Fibroblast of the aortic adventitia (primary cell): ENCODE data around the gene MAP1LC3B2. TPM values are rescaled to one million over a fixed set of nuclear protein-coding genes. Genes with fewer than 3 reads are reported as not detected.

Source experiments
- DNase-seq: peaks from one replicate; pipeline ENCODE4 v3.0.0-alpha.2; 2010; ENCODE audit warnings: low read depth
- H3K4me3 ChIP-seq: 2 replicates; pipeline ENCODE4 v1.5.1; 2011; ENCODE audit warnings: low read depth, mild to moderate bottlenecking, control low read depth, low read length, moderate library complexity
- total RNA-seq: library from RNA; depleted of rRNA; stranded (reverse); fragments of >200 nt; gene quantifications from 2 replicates; pipeline ENCODE4 v1.2.3, GENCODE V29; 2012; ENCODE audit warnings: low replicate concordance
- TF ChIP-seq, protein P1 (sequence below): IDR thresholded peaks from 2 replicates; pipeline ENCODE4 v1.5.1; 2011; ENCODE audit warnings: mild to moderate bottlenecking, low read length, control low read depth, inconsistent platforms; ENCODE audit not compliant: insufficient read depth

MAP1LC3B2 gene
- total RNA-seq, 1 donor, result not detected

DNA sequence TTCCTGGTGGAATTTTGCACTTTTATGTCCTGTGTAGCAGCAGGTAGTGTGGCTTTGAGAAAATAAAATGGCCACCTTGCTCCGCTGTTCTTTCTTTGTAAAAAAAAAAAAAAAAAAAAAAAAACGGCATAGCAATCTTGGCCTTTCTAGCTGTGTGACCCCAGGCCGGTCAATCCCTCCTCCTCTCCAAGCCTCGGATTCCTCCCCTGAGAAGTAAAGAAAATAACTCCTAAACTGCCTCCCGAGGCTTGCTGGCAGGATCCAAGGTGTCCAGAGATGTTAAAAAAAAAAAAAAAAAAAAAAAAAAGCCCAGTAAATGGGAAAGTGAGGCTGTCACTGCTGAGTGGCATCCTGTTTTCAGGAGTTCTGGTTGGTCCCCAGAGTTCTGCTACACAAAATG lies 23.9 kb upstream of the MAP1LC3B2 start:
- DNase-seq, result no peak
- no peak overlapping the region for H3K4me3 ChIP-seq
- TF ChIP-seq, protein P1, sequence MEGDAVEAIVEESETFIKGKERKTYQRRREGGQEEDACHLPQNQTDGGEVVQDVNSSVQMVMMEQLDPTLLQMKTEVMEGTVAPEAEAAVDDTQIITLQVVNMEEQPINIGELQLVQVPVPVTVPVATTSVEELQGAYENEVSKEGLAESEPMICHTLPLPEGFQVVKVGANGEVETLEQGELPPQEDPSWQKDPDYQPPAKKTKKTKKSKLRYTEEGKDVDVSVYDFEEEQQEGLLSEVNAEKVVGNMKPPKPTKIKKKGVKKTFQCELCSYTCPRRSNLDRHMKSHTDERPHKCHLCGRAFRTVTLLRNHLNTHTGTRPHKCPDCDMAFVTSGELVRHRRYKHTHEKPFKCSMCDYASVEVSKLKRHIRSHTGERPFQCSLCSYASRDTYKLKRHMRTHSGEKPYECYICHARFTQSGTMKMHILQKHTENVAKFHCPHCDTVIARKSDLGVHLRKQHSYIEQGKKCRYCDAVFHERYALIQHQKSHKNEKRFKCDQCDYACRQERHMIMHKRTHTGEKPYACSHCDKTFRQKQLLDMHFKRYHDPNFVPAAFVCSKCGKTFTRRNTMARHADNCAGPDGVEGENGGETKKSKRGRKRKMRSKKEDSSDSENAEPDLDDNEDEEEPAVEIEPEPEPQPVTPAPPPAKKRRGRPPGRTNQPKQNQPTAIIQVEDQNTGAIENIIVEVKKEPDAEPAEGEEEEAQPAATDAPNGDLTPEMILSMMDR, result no peak

DNA sequence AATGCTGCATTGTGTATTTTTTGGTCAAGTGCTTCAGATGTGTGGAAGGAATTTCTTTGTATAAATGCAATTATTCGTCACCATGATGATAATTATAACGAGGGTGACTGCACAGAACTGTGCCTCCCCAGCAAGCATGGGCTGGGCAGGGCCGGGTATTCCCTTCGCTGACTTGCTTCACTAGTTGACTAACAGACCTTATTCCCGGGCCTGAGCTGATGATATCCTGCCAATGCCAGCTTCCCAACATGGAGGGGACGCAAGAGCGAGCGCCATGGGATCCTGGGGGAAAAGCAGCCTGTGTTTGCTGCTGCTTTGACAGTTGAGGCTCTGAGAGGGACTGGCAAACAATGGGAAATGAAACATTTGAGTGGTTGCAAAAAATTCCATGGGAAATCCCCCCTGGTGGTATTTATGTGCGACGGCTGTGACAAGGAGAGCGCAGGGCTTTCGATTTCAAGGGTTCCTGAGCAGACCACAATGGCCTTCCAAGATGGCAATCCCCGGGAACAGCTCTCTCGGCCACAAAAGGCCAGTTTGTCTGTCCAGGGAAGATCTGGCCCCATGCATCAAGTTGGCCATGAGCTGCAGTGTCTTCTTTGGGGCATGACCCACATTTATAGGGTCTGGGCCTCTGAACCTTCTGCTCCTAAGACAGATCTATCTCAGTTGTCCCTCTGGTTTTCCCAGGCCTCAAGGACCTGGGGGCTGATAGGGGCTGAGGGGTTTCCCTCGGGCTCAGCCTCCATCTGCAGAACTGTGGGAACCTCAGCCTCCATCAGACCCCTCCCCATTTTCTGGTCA lies 21.9 kb upstream of the MAP1LC3B2 start:
- TF ChIP-seq, protein P1, result no peak
- DNase-seq, result no peak
- no peak overlapping the region for H3K4me3 ChIP-seq

DNA sequence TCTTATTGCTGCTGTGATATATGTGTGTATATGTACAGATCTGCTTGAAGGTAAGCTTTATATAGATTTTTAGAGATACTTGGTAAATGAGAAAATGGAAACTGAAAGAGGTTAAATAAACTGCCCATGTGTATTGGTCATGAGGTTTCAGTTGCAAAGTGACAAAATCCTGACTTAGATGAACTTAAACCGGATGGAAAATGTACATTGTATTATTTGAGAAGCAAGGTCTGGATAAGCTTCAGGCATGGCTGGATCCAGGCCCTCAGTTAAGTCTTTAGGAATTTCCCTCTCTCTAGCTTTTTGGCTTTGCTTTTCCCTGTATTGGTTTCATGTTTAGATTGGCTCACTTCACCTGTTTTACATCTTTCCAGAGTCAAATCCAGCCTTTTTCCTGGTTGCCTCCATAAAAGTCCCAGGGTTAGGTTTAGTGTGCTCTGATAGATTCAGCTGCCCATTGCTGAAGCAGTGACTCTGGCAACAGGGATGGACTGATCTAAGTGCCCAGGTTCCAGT lies 21.0 kb upstream of the MAP1LC3B2 start:
- H3K4me3 ChIP-seq, result no peak overlapping the region
- DNase-seq, result peak; percentile 60
- TF ChIP-seq, protein P1, result no peak

DNA sequence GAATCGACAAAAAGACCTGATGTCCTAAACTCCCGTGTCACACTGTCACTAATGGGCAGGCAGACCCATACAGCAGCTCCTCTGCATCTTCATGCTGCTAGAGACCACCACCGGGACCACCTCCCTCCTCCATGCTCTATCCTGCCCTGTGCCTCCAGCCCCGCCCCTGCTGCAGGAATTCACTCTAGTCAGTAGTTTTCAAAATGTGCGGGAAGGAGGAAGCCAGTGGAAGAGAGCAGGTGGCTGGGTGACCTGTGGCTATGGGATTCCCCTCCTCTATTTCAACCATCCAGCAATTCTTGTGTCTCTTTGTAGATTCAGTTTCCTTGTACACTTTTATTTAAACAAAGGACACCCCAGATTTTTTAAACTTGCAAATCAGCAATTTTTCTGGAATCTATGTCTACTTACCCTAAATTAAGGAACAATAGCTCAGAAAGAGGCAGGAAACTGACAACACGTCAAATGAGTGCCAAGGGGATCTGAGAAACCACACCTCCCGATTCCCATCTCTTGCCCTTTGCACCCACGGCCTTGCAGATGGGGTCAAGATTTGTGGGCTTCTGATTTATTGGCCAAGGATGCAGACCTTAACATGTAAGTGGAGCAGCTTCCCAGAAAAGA lies 20.4 kb upstream of the MAP1LC3B2 start:
- TF ChIP-seq, protein P1, result no peak
- H3K4me3 ChIP-seq, result no peak overlapping the region
- DNase-seq, result no peak

DNA sequence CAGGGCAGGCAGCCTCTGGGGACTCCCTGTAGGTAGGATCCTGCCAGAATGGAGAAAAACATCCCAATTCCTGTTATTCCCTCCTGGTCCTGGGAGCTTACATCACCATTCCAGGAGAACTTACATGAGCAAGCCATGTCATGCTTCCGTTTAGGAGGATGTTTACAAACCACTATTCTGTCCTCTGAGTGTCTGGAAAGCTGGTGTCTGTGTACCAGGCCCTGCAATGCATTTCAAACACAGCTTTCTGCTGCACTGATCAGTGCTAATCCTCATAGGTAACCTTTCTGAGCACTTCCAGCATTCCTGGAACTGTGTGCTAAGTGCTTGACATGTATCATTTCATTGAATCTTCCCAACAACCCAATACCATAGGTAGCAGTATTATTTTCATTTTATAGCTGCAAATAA lies 19.8 kb upstream of the MAP1LC3B2 start:
- TF ChIP-seq, protein P1, result no peak
- peak; percentile 39 for DNase-seq
- H3K4me3 ChIP-seq, result no peak overlapping the region

DNA sequence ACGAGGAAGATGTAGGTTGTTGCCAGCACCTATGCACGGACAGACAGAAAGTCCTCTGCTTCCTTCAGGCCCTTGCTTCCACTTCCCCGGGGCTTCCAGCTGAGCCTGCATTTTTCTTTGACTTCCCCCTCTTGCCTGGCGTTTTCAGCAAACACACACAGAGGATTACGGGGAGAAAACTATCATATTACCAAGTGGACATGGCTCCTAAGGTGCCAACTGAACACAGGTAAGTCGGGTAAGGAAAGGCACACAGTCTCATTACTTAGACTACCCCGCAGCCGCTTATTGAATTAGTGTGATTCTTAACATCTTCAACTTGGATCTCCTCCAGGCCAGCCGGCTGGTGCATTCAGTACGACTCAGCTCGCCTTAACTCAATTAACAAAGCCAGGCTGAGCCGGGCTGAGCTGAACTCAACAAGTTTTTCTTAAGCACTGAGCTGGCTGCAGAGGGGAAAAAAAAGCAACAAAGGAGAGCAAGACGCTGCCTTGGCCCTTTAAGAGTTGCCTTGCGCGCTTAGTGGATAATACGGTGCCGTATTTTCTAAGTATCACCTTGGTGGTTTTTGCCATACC lies 19.2 kb upstream of the MAP1LC3B2 start:
- DNase-seq, result peak; percentile 77
- TF ChIP-seq, protein P1, result no peak
- no peak overlapping the region for H3K4me3 ChIP-seq
